ENCODE measurements around the gene PTBP3.
"Not testable (repeated sequence)": the region's sequence is repeated elsewhere in the genome, so short reads cannot be mapped to it uniquely, and the experiment has no call there.

PTBP3 gene, protein sequence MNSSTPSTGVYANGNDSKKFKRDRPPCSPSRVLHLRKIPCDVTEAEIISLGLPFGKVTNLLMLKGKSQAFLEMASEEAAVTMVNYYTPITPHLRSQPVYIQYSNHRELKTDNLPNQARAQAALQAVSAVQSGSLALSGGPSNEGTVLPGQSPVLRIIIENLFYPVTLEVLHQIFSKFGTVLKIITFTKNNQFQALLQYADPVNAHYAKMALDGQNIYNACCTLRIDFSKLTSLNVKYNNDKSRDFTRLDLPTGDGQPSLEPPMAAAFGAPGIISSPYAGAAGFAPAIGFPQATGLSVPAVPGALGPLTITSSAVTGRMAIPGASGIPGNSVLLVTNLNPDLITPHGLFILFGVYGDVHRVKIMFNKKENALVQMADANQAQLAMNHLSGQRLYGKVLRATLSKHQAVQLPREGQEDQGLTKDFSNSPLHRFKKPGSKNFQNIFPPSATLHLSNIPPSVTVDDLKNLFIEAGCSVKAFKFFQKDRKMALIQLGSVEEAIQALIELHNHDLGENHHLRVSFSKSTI

DNA sequence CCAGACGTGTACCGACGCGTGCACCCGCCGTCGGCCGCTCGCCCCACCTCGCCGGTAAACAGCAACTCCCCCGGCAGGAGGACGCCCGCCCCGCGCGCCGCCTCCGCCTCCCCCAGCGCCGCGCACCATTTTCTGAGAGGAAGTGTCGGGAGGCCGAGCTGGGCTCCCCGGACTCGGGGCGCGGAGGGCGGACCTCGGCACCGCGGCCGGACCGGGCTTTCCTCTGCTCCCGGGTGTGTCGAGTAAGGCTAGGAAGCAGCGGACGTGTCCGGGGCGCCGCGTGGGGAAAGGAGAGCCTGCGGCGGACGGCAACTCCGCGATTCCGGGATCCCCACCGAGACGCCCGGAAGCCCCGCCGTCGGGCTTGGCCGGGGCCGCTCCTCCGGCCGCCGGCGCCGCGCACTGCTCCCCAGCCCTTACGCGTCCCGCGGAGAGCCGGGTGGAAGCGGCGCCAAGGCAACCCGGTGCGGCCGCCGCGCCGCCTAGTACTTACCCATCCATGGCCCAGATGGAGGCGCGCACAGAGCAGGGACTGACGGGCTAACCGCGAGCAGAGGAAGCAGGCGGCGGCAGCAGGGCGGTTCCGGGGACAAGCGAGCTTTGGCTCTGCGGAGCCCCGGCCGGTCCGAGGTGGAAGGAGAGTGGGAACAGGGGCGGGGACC is at the start of gene PTBP3:
Gene PTBP3 (minus strand): TSS at position 643 of the 662 bp plus-strand sequence. CDS start 35,754 bp downstream, outside the sequence.
- DNase-seq, result peak; percentile 36

GRCh38 chr9:112382501-112383364 is 49.3 kb upstream of the PTBP3 start:
- no peak for DNase-seq

DNA sequence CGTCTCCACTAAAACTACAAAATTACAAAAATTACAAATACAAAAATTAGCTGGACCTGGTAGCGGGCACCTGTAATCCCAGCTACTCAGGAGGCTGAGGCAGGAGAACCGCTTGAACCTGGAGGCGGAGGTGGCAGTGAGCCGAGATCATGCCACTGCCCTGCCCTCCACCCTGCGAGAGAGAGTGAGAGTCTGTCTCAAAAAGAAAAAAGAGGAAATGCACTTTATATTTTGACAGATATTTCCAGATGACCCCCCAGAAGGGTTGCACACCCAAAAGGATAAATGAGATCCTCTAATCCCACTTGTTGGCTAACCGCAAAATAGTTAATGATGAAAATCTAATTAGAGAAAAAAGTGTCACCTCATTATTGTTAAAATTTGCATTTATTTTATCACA is 48.6 kb upstream of the PTBP3 start:
- DNase-seq, result no peak

GRCh38 chr9:112380825-112381221 is 47.4 kb upstream of the PTBP3 start:
- DNase-seq, result no peak

- no peak for DNase-seq
Observed at GRCh38 chr9:112380102-112380824, 46.8 kb upstream of the PTBP3 start, which contains the start of gene HSDL2. Gene HSDL2, plus strand, starts transcription at chr9:112380108. Its CDS starts 56 bp downstream, at chr9:112380164.

- peak; percentile 76 for DNase-seq
Observed at GRCh38 chr9:112379177-112380101, 46.0 kb upstream of the PTBP3 start.

- no peak for DNase-seq
Observed at GRCh38 chr9:112378328-112379176, 45.1 kb upstream of the PTBP3 start.

DNA sequence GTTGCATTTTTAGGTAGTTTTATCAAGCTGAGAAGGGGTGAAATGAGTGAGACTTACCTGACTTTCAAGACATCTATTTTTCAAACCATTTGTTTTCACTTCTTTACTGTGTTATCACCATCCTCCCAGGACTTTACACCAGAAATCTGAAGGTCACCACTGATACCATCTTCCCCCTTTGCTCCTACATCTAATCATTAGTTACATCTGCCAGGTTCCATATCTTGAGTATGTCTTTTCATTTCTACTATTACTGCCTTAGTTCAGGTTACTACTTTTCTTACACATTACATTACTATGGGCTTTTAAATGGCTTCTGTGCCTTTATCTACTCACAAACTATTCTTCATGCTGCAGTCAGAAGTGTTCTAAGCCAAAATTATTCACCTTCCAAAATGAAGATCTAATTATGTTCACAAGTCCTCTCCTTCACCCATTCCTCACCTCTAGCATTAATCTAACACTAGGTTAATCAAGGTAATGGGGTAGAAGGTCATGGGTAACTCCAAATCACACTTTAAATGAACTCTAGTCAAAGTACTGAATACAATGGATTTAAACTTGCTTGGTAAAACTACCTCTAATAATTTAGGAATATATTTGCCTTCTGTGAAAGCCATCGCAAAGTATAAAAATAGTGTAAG is 44.4 kb upstream of the PTBP3 start:
- no peak for DNase-seq

GRCh38 chr9:112377087-112377486 is 43.7 kb upstream of the PTBP3 start:
- DNase-seq, result no peak

- DNase-seq, result no peak
Observed at GRCh38 chr9:112375361-112375760, 41.9 kb upstream of the PTBP3 start.

GRCh38 chr9:112374232-112374631 is 40.8 kb upstream of the PTBP3 start:
- DNase-seq, result not testable (repeated sequence)

DNA sequence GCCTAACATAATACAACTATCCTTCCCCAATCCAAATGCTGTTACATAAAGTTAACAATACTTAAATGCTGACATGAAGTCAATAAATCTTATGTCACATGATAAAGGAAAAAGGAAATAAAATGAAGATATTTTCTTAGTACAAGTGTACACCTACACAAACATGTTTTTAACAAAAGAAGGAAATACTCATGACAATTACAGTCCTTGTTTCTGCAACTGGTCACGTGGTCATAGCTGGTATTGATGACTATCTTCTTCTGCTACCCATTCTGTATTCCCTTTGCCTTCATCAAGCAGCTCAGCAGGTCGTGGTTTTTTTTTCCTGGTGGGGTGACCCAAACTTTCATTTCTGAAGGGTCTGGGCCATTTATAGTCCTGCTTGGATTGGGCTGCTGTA is 40.2 kb upstream of the PTBP3 start:
- DNase-seq, result not testable (repeated sequence)

DNA sequence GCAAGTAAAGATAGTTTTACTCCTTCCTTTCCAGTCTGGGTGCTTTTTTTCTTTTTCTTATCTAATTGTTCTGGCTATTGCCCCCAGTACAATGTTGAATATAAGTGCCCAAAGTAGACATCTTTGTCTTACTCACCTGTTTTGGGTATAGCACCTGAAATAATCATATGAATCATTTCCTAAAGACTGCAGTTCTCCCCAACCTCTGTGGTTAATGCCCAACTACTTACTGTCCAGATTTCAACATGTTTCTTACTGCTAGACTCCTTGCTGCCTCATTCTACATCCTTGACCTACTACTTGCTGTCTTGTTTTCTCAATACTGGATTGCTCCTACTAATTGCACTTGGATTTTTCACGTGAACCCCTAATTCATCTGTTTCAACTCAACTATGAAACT is 37.6 kb upstream of the PTBP3 start:
- no peak for DNase-seq

GRCh38 chr9:112369817-112370216 is 36.4 kb upstream of the PTBP3 start:
- DNase-seq, result no peak

- no peak for DNase-seq
Observed at GRCh38 chr9:112367465-112367864, 34.0 kb upstream of the PTBP3 start.

- DNase-seq, result no peak
Observed at GRCh38 chr9:112366591-112366990, 33.2 kb upstream of the PTBP3 start.

GRCh38 chr9:112365257-112365656 is 31.8 kb upstream of the PTBP3 start:
- DNase-seq, result not testable (repeated sequence)

- no peak for DNase-seq
Observed at GRCh38 chr9:112364761-112365160, 31.3 kb upstream of the PTBP3 start.

DNA sequence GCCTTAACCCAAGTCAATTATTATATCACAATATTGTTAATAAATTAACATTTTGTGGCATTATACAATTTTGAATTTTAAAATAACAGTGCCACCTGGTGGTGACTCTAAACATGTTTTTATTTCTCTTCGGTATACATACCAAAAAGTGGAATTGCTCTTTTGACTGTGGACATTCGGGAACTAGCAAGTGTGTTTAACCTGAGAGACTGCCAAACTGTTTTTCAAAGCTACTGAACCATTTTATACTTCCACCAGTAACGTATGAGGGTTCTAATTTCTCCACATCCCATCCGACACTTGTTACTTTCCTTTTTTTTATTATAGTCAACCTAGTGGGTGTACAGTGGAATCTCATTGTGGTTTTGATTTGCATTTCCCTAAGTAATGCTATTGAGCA is 28.2 kb upstream of the PTBP3 start:
- DNase-seq, result no peak

All from cortex of kidney (tissue), 1 donor.